Natural killer cell (primary cell): ENCODE data around the gene P3H2. TPM values are rescaled to one million over a fixed set of nuclear protein-coding genes. Genes with fewer than 3 reads are reported as not detected.

Experiments used
- ATAC-seq, 3 donors: fragments of 150-1000 bp in 2 of 3; fragments of 200-7000 bp in 1 of 3; cut with Tn5 transposase; 1 replicate in 1 of 3; 2 replicates in 2 of 3; pipeline ENCODE4 v1.10.0; 2021; ENCODE audit warnings: mild to moderate bottlenecking in 2 of 3, moderate library complexity in 2 of 3
- DNase-seq, 2 donors: peaks; one replicate each; pipeline versions ENCODE4 v3.0.0 to v3.0.0-alpha.2; 2013 to 2021; ENCODE audit warnings: mixed read lengths in 1 of 2
- H3K27ac ChIP-seq: one replicate; pipeline ENCODE4 v1.5.1; 2013; ENCODE audit warnings: mild to moderate bottlenecking, low read length
- H3K27me3 ChIP-seq: one replicate; pipeline ENCODE4 v1.6.1; 2013; ENCODE audit warnings: low read length; ENCODE audit not compliant: control insufficient read depth, insufficient read depth
- H3K36me3 ChIP-seq: one replicate; pipeline ENCODE4 v1.6.1; 2013; ENCODE audit warnings: low read length; ENCODE audit not compliant: control insufficient read depth, insufficient read depth
- H3K4me1 ChIP-seq: one replicate; pipeline ENCODE4 v1.6.1; 2013; ENCODE audit warnings: low read length; ENCODE audit not compliant: control insufficient read depth, insufficient read depth
- H3K4me3 ChIP-seq: one replicate; pipeline ENCODE4 v1.5.1; 2013; ENCODE audit warnings: low read length
- H3K9me3 ChIP-seq: one replicate; pipeline ENCODE4 v1.6.1; 2013; ENCODE audit warnings: low read length; ENCODE audit not compliant: control insufficient read depth, insufficient read depth
- H3K27ac Mint-ChIP-seq, 2 donors: one replicate each; pipeline ENCODE4 v1.8.0; 2022; ENCODE audit warnings: mild to moderate bottlenecking in 2 of 2, mixed read lengths in 2 of 2, moderate library complexity in 1 of 2
- H3K27me3 Mint-ChIP-seq, 2 donors: one replicate each; pipeline ENCODE4 v1.8.0; 2022; ENCODE audit warnings: low read depth in 2 of 2, mixed read lengths in 2 of 2
- H3K36me3 Mint-ChIP-seq: one replicate; pipeline ENCODE4 v1.8.0; 2022; ENCODE audit warnings: mixed read lengths
- H3K4me1 Mint-ChIP-seq, 2 donors: one replicate each; pipeline ENCODE4 v1.8.0; 2022; ENCODE audit warnings: mixed read lengths in 2 of 2
- H3K4me3 Mint-ChIP-seq: one replicate; pipeline ENCODE4 v1.8.0; 2022; ENCODE audit warnings: mild to moderate bottlenecking, moderate library complexity, mixed read lengths
- H3K9me3 Mint-ChIP-seq, 2 donors: one replicate each; pipeline ENCODE4 v1.8.0; 2022; ENCODE audit warnings: mixed read lengths in 2 of 2
- WGBS: methylation state at CpG from one replicate; pipeline ENCODE4 v1.1.7; 2013; ENCODE audit warnings: missing lambda C conversion rate; ENCODE audit not compliant: insufficient coverage; 5-methylcytosine and 5-hydroxymethylcytosine counted together
- intact Hi-C: fragments of 100-400 bp; cut with micrococcal nuclease; formaldehyde crosslinking; loops from one replicate; pipeline ENCODE4 v1.14.2; 2022
- total RNA-seq, 4 donors: library from RNA; stranded (reverse); fragments of 120-200 nt in 1 of 4; gene quantifications; one replicate each; pipeline versions ENCODE4 v1.2.3 to v1.2.4, GENCODE V29; 2013 to 2022
- TF ChIP-seq, protein P1 (sequence below): fragments of 200-600 bp; IDR thresholded peaks from one replicate; pipeline ENCODE4 v1.8.0; 2022; ENCODE audit warnings: antibody characterized with exemption

Gene P3H2
- total RNA-seq, 3 donors from 2014 or later (not counting 1 experiment from before 2014, with no cell fraction given): 0.43 to 1.0 (median 0.64) TPM

- Mint-ChIP-seq H3K27ac (no peak overlapping the region), H3K4me3 (no peak overlapping the region), H3K27me3 (no peaks in the 10 kb centered on the region), H3K9me3 (peaks cover 0 to 2% of the 10 kb centered on the region in 2 donors), H3K4me1 (no peaks in the 10 kb centered on the region), H3K36me3 (no peaks in the 10 kb centered on the region)
- intact Hi-C loops: no loop called here
- Histone ChIP-seq H3K4me1 (no peaks in the 10 kb centered on the region), H3K9me3 (no peaks in the 10 kb centered on the region), H3K4me3 (no peak overlapping the region), H3K27me3 (no peaks in the 10 kb centered on the region), H3K27ac (no peak overlapping the region), H3K36me3 (no peaks in the 10 kb centered on the region)
- DNase-seq (no peak), ATAC-seq (no peak)
- TF ChIP-seq, protein P1, sequence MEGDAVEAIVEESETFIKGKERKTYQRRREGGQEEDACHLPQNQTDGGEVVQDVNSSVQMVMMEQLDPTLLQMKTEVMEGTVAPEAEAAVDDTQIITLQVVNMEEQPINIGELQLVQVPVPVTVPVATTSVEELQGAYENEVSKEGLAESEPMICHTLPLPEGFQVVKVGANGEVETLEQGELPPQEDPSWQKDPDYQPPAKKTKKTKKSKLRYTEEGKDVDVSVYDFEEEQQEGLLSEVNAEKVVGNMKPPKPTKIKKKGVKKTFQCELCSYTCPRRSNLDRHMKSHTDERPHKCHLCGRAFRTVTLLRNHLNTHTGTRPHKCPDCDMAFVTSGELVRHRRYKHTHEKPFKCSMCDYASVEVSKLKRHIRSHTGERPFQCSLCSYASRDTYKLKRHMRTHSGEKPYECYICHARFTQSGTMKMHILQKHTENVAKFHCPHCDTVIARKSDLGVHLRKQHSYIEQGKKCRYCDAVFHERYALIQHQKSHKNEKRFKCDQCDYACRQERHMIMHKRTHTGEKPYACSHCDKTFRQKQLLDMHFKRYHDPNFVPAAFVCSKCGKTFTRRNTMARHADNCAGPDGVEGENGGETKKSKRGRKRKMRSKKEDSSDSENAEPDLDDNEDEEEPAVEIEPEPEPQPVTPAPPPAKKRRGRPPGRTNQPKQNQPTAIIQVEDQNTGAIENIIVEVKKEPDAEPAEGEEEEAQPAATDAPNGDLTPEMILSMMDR: no peak
- 92% methylated on average over 6 of the region's 6 CpGs for WGBS
These were observed 107.9 kb downstream of the P3H2 start for GRCh38 chr3:190012784-190013183.

- no peak overlapping the region for H3K27ac Mint-ChIP-seq
- DNase-seq (no peak), ATAC-seq (no peak)
- WGBS: 83% methylated on average over 3 of the region's 4 CpGs
- TF ChIP-seq, protein P1: no peak
- no peaks in the 10 kb centered on the region for H3K9me3 ChIP-seq
- H3K4me3 Mint-ChIP-seq: no peak overlapping the region
- H3K27me3 Mint-ChIP-seq: no peaks in the 10 kb centered on the region
- H3K4me1 ChIP-seq: no peaks in the 10 kb centered on the region
- H3K4me3 ChIP-seq: no peak overlapping the region
- no peak overlapping the region for H3K27ac ChIP-seq
- intact Hi-C loops: no loop called here
- no peaks in the 10 kb centered on the region for H3K36me3 ChIP-seq
- H3K4me1 Mint-ChIP-seq: no peaks in the 10 kb centered on the region
- H3K27me3 ChIP-seq: no peaks in the 10 kb centered on the region
- peaks cover 0 to 2% of the 10 kb centered on the region in 2 donors for H3K9me3 Mint-ChIP-seq
- H3K36me3 Mint-ChIP-seq: no peaks in the 10 kb centered on the region
These were observed 108.3 kb downstream of the P3H2 start for GRCh38 chr3:190012314-190012782.

DNA sequence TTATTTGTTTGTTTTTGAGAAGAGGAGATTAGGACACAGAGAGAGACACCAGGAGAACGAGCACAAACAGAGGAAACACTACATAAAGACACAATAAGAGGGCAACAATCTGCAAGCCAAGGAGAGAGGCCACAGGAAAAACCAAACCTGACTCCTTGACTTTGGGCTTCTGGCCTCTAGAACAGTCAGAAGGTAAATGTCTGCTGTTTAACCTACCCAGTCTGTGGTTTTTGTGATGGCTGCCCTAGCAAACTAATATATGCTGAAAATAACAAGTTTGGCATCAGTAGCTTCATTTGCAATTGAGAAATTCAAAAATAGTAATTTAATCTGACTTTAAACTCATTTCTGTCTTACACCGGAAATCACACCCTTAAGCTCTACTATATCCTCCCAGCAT lies 110.2 kb downstream of the P3H2 start:
- intact Hi-C loops: no loop called here
- DNase-seq (no peak), ATAC-seq (no peak)
- H3K4me3 Mint-ChIP-seq: no peak overlapping the region
- Histone ChIP-seq H3K9me3 (no peaks in the 10 kb centered on the region), H3K4me3 (no peak overlapping the region), H3K27me3 (no peaks in the 10 kb centered on the region), H3K27ac (no peak overlapping the region), H3K36me3 (no peaks in the 10 kb centered on the region), H3K4me1 (no peaks in the 10 kb centered on the region)
- TF ChIP-seq, protein P1: no peak
- no peak overlapping the region for H3K27ac Mint-ChIP-seq
- WGBS: 46% methylated on average over 1 of the region's 2 CpGs
- H3K9me3 Mint-ChIP-seq: no peaks in the 10 kb centered on the region
- H3K4me1 Mint-ChIP-seq: no peaks in the 10 kb centered on the region
- H3K27me3 Mint-ChIP-seq: no peaks in the 10 kb centered on the region
- H3K36me3 Mint-ChIP-seq: no peaks in the 10 kb centered on the region

GRCh38 chr3:190009614-190010013 lies 111.1 kb downstream of the P3H2 start:
- H3K27ac ChIP-seq: no peak overlapping the region
- DNase-seq (no peak), ATAC-seq (no peak)
- intact Hi-C loops: no loop called here
- H3K9me3 ChIP-seq: no peaks in the 10 kb centered on the region
- no peaks in the 10 kb centered on the region for H3K4me1 Mint-ChIP-seq
- H3K4me3 ChIP-seq: no peak overlapping the region
- no peak overlapping the region for H3K27ac Mint-ChIP-seq
- no peak overlapping the region for H3K4me3 Mint-ChIP-seq
- no peaks in the 10 kb centered on the region for H3K4me1 ChIP-seq
- no CpG with 5 or more reads among the region's 1 CpG for WGBS
- H3K9me3 Mint-ChIP-seq: no peaks in the 10 kb centered on the region
- H3K27me3 Mint-ChIP-seq: no peaks in the 10 kb centered on the region
- no peaks in the 10 kb centered on the region for H3K36me3 Mint-ChIP-seq
- H3K27me3 ChIP-seq: no peaks in the 10 kb centered on the region
- H3K36me3 ChIP-seq: no peaks in the 10 kb centered on the region
- TF ChIP-seq, protein P1: no peak
